HCT116 (cell line): Measurements from ENCODE around the gene CACNG5. TPM values are rescaled to one million over a fixed set of nuclear protein-coding genes. Genes with fewer than 3 reads are reported as not detected.

Experiments used
- ATAC-seq: fragments of 200-7000 bp; cut with Tn5 transposase; 2 replicates; pipeline ENCODE4 v1.9.1; 2020; ENCODE audit warnings: mild to moderate bottlenecking, moderate library complexity
- BruUV-seq: library from RNA; stranded (reverse); fragments of 400-500 nt; replicated peaks from 2 replicates; lab custom pipeline; 2021; lab: Mats Ljungman, UMichigan
- CTCF ChIA-PET: fragments of 300-600 bp; sonication (Branson Sonifier 250); formaldehyde crosslinking; loops from one replicate; lab custom pipeline; 2021; ENCODE audit warnings: antibody characterized with exemption; lab: Charles Lee
- POLR2A ChIA-PET: fragments of 300-600, 350-600 bp; sonication (Branson Sonifier 250); formaldehyde crosslinking; loops from one replicate; lab custom pipeline; 2021; ENCODE audit warnings: antibody characterized with exemption; lab: Charles Lee
- RAD21 ChIA-PET, 2 experiments: fragments of 300-600 bp; sonication (Branson Sonifier 250); formaldehyde crosslinking; loops; one replicate each; lab custom pipeline; 2023; ENCODE audit warnings: low total read pairs in 2 of 2; ENCODE audit not compliant: uncharacterized antibody in 2 of 2, unreplicated experiment in 2 of 2, low non-redundant PET in 1 of 2; lab: Charles Lee
- DNase-seq: peaks from one replicate; pipeline ENCODE4 v3.0.0-alpha.2; 2010; ENCODE audit warnings: low read depth, low spot score
- H2AFZ ChIP-seq: fragments of 200-600 bp; shearing (Covaris generic), sonication (generic); 2 replicates; pipeline ENCODE4 v1.6.1; 2017; ENCODE audit warnings: low read depth, mixed run types, mixed read lengths, antibody characterized with exemption, low read length; ENCODE audit not compliant: poor library complexity, severe bottlenecking
- H3K27ac ChIP-seq: 2 replicates; pipeline ENCODE4 v1.5.1; 2012; ENCODE audit warnings: low read depth, low read length
- H3K27me3 ChIP-seq: fragments of 200-600 bp; sonication (generic); 2 replicates; pipeline ENCODE4 v1.6.1; 2016; ENCODE audit warnings: mixed run types, low read length, mixed read lengths; ENCODE audit not compliant: insufficient read depth
- H3K36me3 ChIP-seq, 2 experiments: fragments of 200-500 bp in 1 of 2; fragments of 200-600 bp in 1 of 2; sonication (Bioruptor generic) in 1 of 2; sonication (generic) in 1 of 2; 2 replicates each; pipeline versions ENCODE4 v1.5.1 to v1.6.1; 2014 to 2016; ENCODE audit warnings: low read length in 2 of 2, inconsistent platforms in 1 of 2, mixed read lengths in 1 of 2, mixed run types in 1 of 2; ENCODE audit not compliant: insufficient read depth in 2 of 2, control insufficient read depth in 1 of 2
- H3K4me1 ChIP-seq, 2 experiments: fragments of 200-600 bp in 1 of 2; sonication (generic) in 1 of 2; 2 replicates each; pipeline versions ENCODE4 v1.5.1 to v1.6.1; 2012 to 2017; ENCODE audit warnings: low read length in 2 of 2, inconsistent platforms in 1 of 2, mild to moderate bottlenecking in 1 of 2, mixed read lengths in 1 of 2, mixed run types in 1 of 2, moderate library complexity in 1 of 2; ENCODE audit not compliant: insufficient read depth in 2 of 2, control insufficient read depth in 1 of 2
- H3K4me2 ChIP-seq: fragments of 200-600 bp; sonication (generic); 2 replicates; pipeline ENCODE4 v1.6.1; 2017; ENCODE audit warnings: mixed run types, low read length, mixed read lengths
- H3K4me3 ChIP-seq, 2 experiments: fragments of 200-600 bp in 1 of 2; sonication (generic) in 1 of 2; replicated peaks in 1 of 2; 2 replicates each; pipeline ENCODE4 v1.5.1; 2011 to 2016; ENCODE audit warnings: low read length in 2 of 2, control low read depth in 1 of 2, low read depth in 1 of 2, mild to moderate bottlenecking in 1 of 2, mixed read lengths in 1 of 2, mixed run types in 1 of 2
- H3K79me2 ChIP-seq: fragments of 200-600 bp; sonication (generic); 2 replicates; pipeline ENCODE4 v1.6.1; 2017; ENCODE audit warnings: mild to moderate bottlenecking, mixed run types, low read length, moderate library complexity, mixed read lengths; ENCODE audit not compliant: insufficient read depth
- H3K9ac ChIP-seq: fragments of 200-600 bp; sonication (generic); 2 replicates; pipeline ENCODE4 v1.6.1; 2016; ENCODE audit warnings: low read length, mixed read lengths
- H3K9me2 ChIP-seq: fragments of 200-600 bp; sonication (generic), shearing (Covaris generic); 2 replicates; pipeline ENCODE4 v1.6.1; 2017; ENCODE audit warnings: mixed run types, mild to moderate bottlenecking, moderate library complexity; ENCODE audit not compliant: insufficient read depth
- H3K9me3 ChIP-seq, 2 experiments: fragments of 200-500 bp in 1 of 2; fragments of 200-600 bp in 1 of 2; sonication (Bioruptor generic) in 1 of 2; sonication (generic) in 1 of 2; 2 replicates each; pipeline ENCODE4 v1.6.1; 2014 to 2017; ENCODE audit warnings: low read length in 2 of 2, mixed read lengths in 2 of 2, inconsistent platforms in 1 of 2, low read depth in 1 of 2, mild to moderate bottlenecking in 1 of 2, mixed run types in 1 of 2, moderate library complexity in 1 of 2; ENCODE audit not compliant: control insufficient read depth in 1 of 2, insufficient read depth in 1 of 2
- H4K20me1 ChIP-seq: fragments of 200-600 bp; sonication (generic), shearing (Covaris generic); 2 replicates; pipeline ENCODE4 v1.6.1; 2017; ENCODE audit warnings: mixed run types, mild to moderate bottlenecking, moderate library complexity; ENCODE audit not compliant: insufficient read depth
- EZH2phosphoT487 ChIP-seq: fragments of 200-600 bp; IDR thresholded peaks from 2 replicates; pipeline ENCODE4 v1.6.1; 2018; ENCODE audit warnings: antibody characterized with exemption, borderline replicate concordance
- JUND ChIP-seq: IDR thresholded peaks from 2 replicates; pipeline ENCODE4 v1.6.1; 2012
- POLR2A ChIP-seq: IDR thresholded peaks from 2 replicates; pipeline ENCODE4 v1.7.0; 2011; ENCODE audit warnings: borderline replicate concordance; ENCODE audit not compliant: insufficient read depth, insufficient read length; ENCODE audit errors: extremely low read depth
- POLR2AphosphoS5 ChIP-seq: IDR thresholded peaks from 2 replicates; pipeline ENCODE4 v1.6.1; 2011; ENCODE audit warnings: mild to moderate bottlenecking, low read depth, low read length, moderate library complexity
- SP1 ChIP-seq: IDR thresholded peaks from 2 replicates; pipeline ENCODE4 v1.6.1; 2012; ENCODE audit warnings: low read depth
- SRF ChIP-seq: IDR thresholded peaks from 2 replicates; pipeline ENCODE4 v1.6.1; 2012; ENCODE audit warnings: low read depth
- YY1 ChIP-seq: IDR thresholded peaks from 2 replicates; pipeline ENCODE4 v1.6.1; 2011; ENCODE audit warnings: low read length, low read depth, moderate library complexity, mild to moderate bottlenecking; ENCODE audit not compliant: insufficient replicate concordance; ENCODE audit errors: extremely low read depth
- intact Hi-C: fragments of 100-400 bp; cut with micrococcal nuclease; formaldehyde crosslinking; loops from 2 replicates; pipeline ENCODE4 v1.10.0; 2022
- total RNA-seq: library from RNA; stranded (reverse); gene quantifications from one replicate; pipeline ENCODE4 v1.2.1, GENCODE V29; 2021; ENCODE audit not compliant: unreplicated experiment
- TF ChIP-seq, protein P1 (sequence below): IDR thresholded peaks from 2 replicates; pipeline ENCODE4 v1.6.1; 2012

CACNG5 gene
- total RNA-seq, 1 experiment from 2014 or later, result not detected

DNA sequence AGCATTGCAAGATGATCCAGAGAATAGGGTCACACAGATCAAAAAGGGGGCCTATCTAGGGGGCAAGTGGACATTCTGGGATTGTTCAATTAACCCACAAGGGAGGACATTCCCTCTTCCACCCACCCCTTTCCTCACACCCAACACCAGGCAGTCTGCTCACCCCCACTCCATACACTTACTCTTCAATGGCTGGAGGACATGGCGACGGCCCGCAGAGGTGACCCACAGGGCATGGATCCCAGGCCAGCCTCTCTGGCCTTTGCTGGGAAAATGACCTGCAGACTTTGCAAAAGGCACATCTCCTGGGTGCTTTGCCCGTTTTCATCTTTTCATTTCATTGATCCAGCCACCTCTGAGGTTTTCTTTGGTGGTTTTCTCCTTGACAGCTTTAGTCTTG lies 1.7 kb upstream of the CACNG5 start:
- BruUV-seq, result no TSS peak
- RAD21 ChIA-PET, result no interaction called here

DNA sequence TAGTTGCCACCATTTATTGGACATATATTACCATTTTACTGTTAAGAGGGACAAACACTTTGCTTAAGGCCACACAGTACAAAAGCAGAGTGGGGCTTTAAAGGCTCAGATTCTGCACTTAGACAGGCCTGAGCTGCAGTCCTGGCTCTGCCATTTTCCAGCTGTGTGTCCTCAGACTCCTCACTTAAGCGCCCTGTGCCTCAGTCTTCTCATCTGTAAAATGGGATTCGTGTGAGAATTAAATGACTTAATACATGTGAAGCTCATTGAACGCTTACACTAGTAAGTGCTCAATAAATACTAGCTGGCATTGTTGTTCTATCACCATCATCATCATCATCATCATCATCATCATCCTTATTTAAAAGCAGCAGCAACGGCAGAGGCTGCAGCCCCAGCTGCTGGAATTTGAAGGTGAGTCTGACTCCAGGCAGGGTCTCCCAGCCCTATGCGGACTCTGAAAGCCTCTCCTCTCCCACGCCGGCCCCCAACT lies 445 bp upstream of the CACNG5 start:
- TF ChIP-seq YY1, result no peak
- ChIA-PET POLR2A (no interaction called here), RAD21 (no interaction called here), CTCF (no interaction called here)
- H3K4me3 ChIP-seq, result no peak overlapping the region
- no peaks in the 10 kb centered on the region for H3K36me3 ChIP-seq
- no peaks in the 10 kb centered on the region for H3K79me2 ChIP-seq
- H3K27ac ChIP-seq, result no peak overlapping the region
- H3K9ac ChIP-seq, result no peak overlapping the region
- intact Hi-C loops, result no loop called here
- DNase-seq (no peak), ATAC-seq (no peak)
- H3K27me3 ChIP-seq, result peaks cover 17% of the 10 kb centered on the region; the same call in 1 of the 2 replicates
- no TSS peak for BruUV-seq
- H3K9me3 ChIP-seq, result no peaks in the 10 kb centered on the region
- H4K20me1 ChIP-seq, result no peaks in the 10 kb centered on the region
- H2AFZ ChIP-seq, result no peak overlapping the region
- no peaks in the 10 kb centered on the region for H3K9me2 ChIP-seq
- no peak overlapping the region for H3K4me2 ChIP-seq
- H3K4me1 ChIP-seq, result no peaks in the 10 kb centered on the region

More for the DNA sequence above, 1.7 kb upstream of the CACNG5 start:
- H3K9me2 ChIP-seq, result no peaks in the 10 kb centered on the region
- H3K27ac ChIP-seq, result no peak overlapping the region
- H3K4me1 ChIP-seq, result no peaks in the 10 kb centered on the region
- POLR2A ChIA-PET, result no interaction called here
- no peak for TF ChIP-seq JUND
- TF ChIP-seq SP1, result no peak
- TF ChIP-seq POLR2AphosphoS5, result no peak
- no peak for TF ChIP-seq SRF
- no peak for TF ChIP-seq POLR2A
- TF ChIP-seq YY1, result no peak
- no peak for TF ChIP-seq EZH2phosphoT487
- TF ChIP-seq, protein P1, sequence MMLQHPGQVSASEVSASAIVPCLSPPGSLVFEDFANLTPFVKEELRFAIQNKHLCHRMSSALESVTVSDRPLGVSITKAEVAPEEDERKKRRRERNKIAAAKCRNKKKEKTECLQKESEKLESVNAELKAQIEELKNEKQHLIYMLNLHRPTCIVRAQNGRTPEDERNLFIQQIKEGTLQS, result no peak
- no peaks in the 10 kb centered on the region for H3K79me2 ChIP-seq
- peaks cover 21% of the 10 kb centered on the region; the same call in 1 of the 2 replicates for H3K27me3 ChIP-seq
- no peaks in the 10 kb centered on the region for H4K20me1 ChIP-seq
- H3K4me3 ChIP-seq, result no peak overlapping the region
- DNase-seq (no peak), ATAC-seq (no peak)
- H3K4me2 ChIP-seq, result no peak overlapping the region
- H2AFZ ChIP-seq, result no peak overlapping the region
- CTCF ChIA-PET, result no interaction called here
- intact Hi-C loops, result no loop called here
- no peaks in the 10 kb centered on the region for H3K9me3 ChIP-seq
- no peak overlapping the region for H3K9ac ChIP-seq
- no peaks in the 10 kb centered on the region for H3K36me3 ChIP-seq
